Activated T-helper 1 cell treated with anti-CD3 and anti-CD28 coated beads, Interleukin-12 subunit alpha, Interleukin-12 subunit beta, Interleukin-2, Interleukin-4 antibody, amounts not matched to agents 30 ng/mL and 10 ng/mL and 1 ng/mL, durations not matched to agents 14 hours and 24 hours and 36 hours (primary cell): ENCODE results near the gene UBQLN1. TPM values are rescaled to one million over a fixed set of nuclear protein-coding genes. Genes with fewer than 3 reads are reported as not detected.
"Not testable (repeated sequence)": the region's sequence is repeated elsewhere in the genome, so short reads cannot be mapped to it uniquely, and the experiment has no call there.

Experiments used
- DNase-seq: peaks from one replicate; pipeline ENCODE4 v3.0.0; 2021; ENCODE audit warnings: low spot score
- H3K27ac Mint-ChIP-seq: one replicate; pipeline ENCODE4 v1.8.0; 2021; ENCODE audit warnings: mild to moderate bottlenecking, mixed read lengths
- H3K27me3 Mint-ChIP-seq: one replicate; pipeline ENCODE4 v1.8.0; 2022; ENCODE audit warnings: mild to moderate bottlenecking, moderate library complexity, mixed read lengths; ENCODE audit not compliant: insufficient read depth
- H3K36me3 Mint-ChIP-seq: one replicate; pipeline ENCODE4 v1.8.0; 2021; ENCODE audit warnings: low read depth, mixed read lengths
- H3K4me1 Mint-ChIP-seq: one replicate; pipeline ENCODE4 v1.8.0; 2021; ENCODE audit warnings: low read depth, mixed read lengths
- H3K4me3 Mint-ChIP-seq: one replicate; pipeline ENCODE4 v1.8.0; 2021; ENCODE audit warnings: mild to moderate bottlenecking, moderate library complexity, mixed read lengths
- H3K9me3 Mint-ChIP-seq: one replicate; pipeline ENCODE4 v1.8.0; 2021; ENCODE audit warnings: mixed read lengths
- intact Hi-C: fragments of 100-400 bp; cut with micrococcal nuclease; formaldehyde crosslinking; loops from one replicate; pipeline ENCODE4 v1.15.1; 2024
- total RNA-seq: library from RNA; stranded (reverse); gene quantifications from 2 replicates; pipeline ENCODE4 v1.2.3, GENCODE V29; 2022

The UBQLN1 gene
- total RNA-seq, 1 donor from 2014 or later = 142 TPM

- DNase-seq = peak; percentile 27
- H3K9me3 Mint-ChIP-seq = no peaks in the 10 kb centered on the region
- peaks cover 3% of the 10 kb centered on the region for H3K27me3 Mint-ChIP-seq
- peak overlapping the region; percentile 96 for H3K27ac Mint-ChIP-seq
- peaks cover 19% of the 10 kb centered on the region for H3K36me3 Mint-ChIP-seq
- H3K4me1 Mint-ChIP-seq = peaks cover 32% of the 10 kb centered on the region
- peak overlapping the region; percentile 87 for H3K4me3 Mint-ChIP-seq
- intact Hi-C loops = loop anchor here (1.0 to 10.0 kb wide), 4 partner anchors 85 to 1046 kb away; partner anchors contain the start of genes GKAP1 and IDNK
Measured at GRCh38 chr9:83708515-83709158, 879 bp upstream of the UBQLN1 start.

- intact Hi-C loops = loop anchor here (1.0 to 10.0 kb wide), 5 partner anchors 59 to 1047 kb away; partner anchors contain the start of genes HNRNPK, KIF27 and RMI1
- peak overlapping the region; percentile 96 for H3K27ac Mint-ChIP-seq
- no peaks in the 10 kb centered on the region for H3K9me3 Mint-ChIP-seq
- H3K4me3 Mint-ChIP-seq = peak overlapping the region; percentile 87
- peaks cover 40% of the 10 kb centered on the region for H3K4me1 Mint-ChIP-seq
- DNase-seq = no peak
- H3K27me3 Mint-ChIP-seq = no peaks in the 10 kb centered on the region
- H3K36me3 Mint-ChIP-seq = peaks cover 19% of the 10 kb centered on the region
Measured at GRCh38 chr9:83707518-83707767, 315 bp downstream of the UBQLN1 start.

- DNase-seq = peak; percentile 49
- Mint-ChIP-seq H3K27ac (peak overlapping the region; percentile 96), H3K4me3 (peak overlapping the region; percentile 87), H3K9me3 (no peaks in the 10 kb centered on the region), H3K36me3 (peaks cover 19% of the 10 kb centered on the region), H3K4me1 (peaks cover 41% of the 10 kb centered on the region), H3K27me3 (no peaks in the 10 kb centered on the region)
- intact Hi-C loops = loop anchor here (1.0 to 10.0 kb wide), 7 partner anchors 9 to 1048 kb away; partner anchors contain the start of genes HNRNPK, KIF27 and RMI1
Measured at GRCh38 chr9:83706676-83707517, 861 bp downstream of the UBQLN1 start.

- peak overlapping the region; percentile 87 for H3K4me3 Mint-ChIP-seq
- H3K27me3 Mint-ChIP-seq, H3K9me3 Mint-ChIP-seq, DNase-seq: not testable (repeated sequence)
- H3K27ac Mint-ChIP-seq = peak overlapping the region; percentile 85
- intact Hi-C loops = loop anchor here (5.0 to 10.0 kb wide), 2 partner anchors 592 to 1050 kb away; no protein-coding TSS in a partner anchor
- peaks cover 23% of the 10 kb centered on the region for H3K36me3 Mint-ChIP-seq
- peaks cover 55% of the 10 kb centered on the region for H3K4me1 Mint-ChIP-seq
Measured at GRCh38 chr9:83705219-83705651, 2.5 kb downstream of the UBQLN1 start.

GRCh38 chr9:83701769-83702168, 6.0 kb downstream of the UBQLN1 start:
- no peak overlapping the region for H3K4me3 Mint-ChIP-seq
- H3K9me3 Mint-ChIP-seq = no peaks in the 10 kb centered on the region
- H3K27ac Mint-ChIP-seq = no peak overlapping the region
- H3K36me3 Mint-ChIP-seq = peaks cover 25% of the 10 kb centered on the region
- peaks cover 64% of the 10 kb centered on the region for H3K4me1 Mint-ChIP-seq
- DNase-seq = no peak
- H3K27me3 Mint-ChIP-seq = no peaks in the 10 kb centered on the region
- intact Hi-C loops = loop anchor here (10.0 kb wide), 1 partner anchor 1053 kb away; no protein-coding TSS in a partner anchor

GRCh38 chr9:83701286-83701685, 6.5 kb downstream of the UBQLN1 start:
- no peak for DNase-seq
- Mint-ChIP-seq H3K4me1 (peaks cover 60% of the 10 kb centered on the region), H3K36me3 (peaks cover 20% of the 10 kb centered on the region), H3K27ac (no peak overlapping the region), H3K27me3 (no peaks in the 10 kb centered on the region), H3K4me3 (no peak overlapping the region), H3K9me3 (no peaks in the 10 kb centered on the region)
- intact Hi-C loops = loop anchor here (10.0 kb wide), 1 partner anchor 1054 kb away; no protein-coding TSS in a partner anchor

GRCh38 chr9:83699615-83700014, 8.1 kb downstream of the UBQLN1 start:
- Mint-ChIP-seq H3K4me3 (peak overlapping the region; percentile 22), H3K4me1 (peaks cover 55% of the 10 kb centered on the region), H3K9me3 (no peaks in the 10 kb centered on the region), H3K27me3 (no peaks in the 10 kb centered on the region), H3K36me3 (peaks cover 7% of the 10 kb centered on the region), H3K27ac (no peak overlapping the region)
- DNase-seq = no peak
- intact Hi-C loops = loop anchor here (10.0 kb wide), 1 partner anchor 1055 kb away; no protein-coding TSS in a partner anchor

GRCh38 chr9:83698976-83699585, 8.7 kb downstream of the UBQLN1 start:
- no peak overlapping the region for H3K27ac Mint-ChIP-seq
- peaks cover 60% of the 10 kb centered on the region for H3K4me1 Mint-ChIP-seq
- intact Hi-C loops = loop anchor here (1.0 kb wide), 1 partner anchor 7 kb away; no protein-coding TSS in a partner anchor
- DNase-seq = no peak
- no peaks in the 10 kb centered on the region for H3K27me3 Mint-ChIP-seq
- H3K9me3 Mint-ChIP-seq = no peaks in the 10 kb centered on the region
- H3K4me3 Mint-ChIP-seq = peak overlapping the region; percentile 22
- peaks cover 7% of the 10 kb centered on the region for H3K36me3 Mint-ChIP-seq

GRCh38 chr9:83691492-83691891, 16.3 kb downstream of the UBQLN1 start:
- no peak for DNase-seq
- intact Hi-C loops = no loop called here
- peaks cover 4% of the 10 kb centered on the region for H3K36me3 Mint-ChIP-seq
- H3K4me3 Mint-ChIP-seq = no peak overlapping the region
- H3K27ac Mint-ChIP-seq = no peak overlapping the region
- H3K27me3 Mint-ChIP-seq = no peaks in the 10 kb centered on the region
- H3K4me1 Mint-ChIP-seq = peaks cover 66% of the 10 kb centered on the region
- H3K9me3 Mint-ChIP-seq = no peaks in the 10 kb centered on the region

GRCh38 chr9:83688921-83689320, 18.8 kb downstream of the UBQLN1 start:
- no peak for DNase-seq
- H3K9me3 Mint-ChIP-seq = no peaks in the 10 kb centered on the region
- intact Hi-C loops = loop anchor here (1.0 kb wide), 1 partner anchor 17 kb away; no protein-coding TSS in a partner anchor
- peaks cover 55% of the 10 kb centered on the region for H3K4me1 Mint-ChIP-seq
- H3K27ac Mint-ChIP-seq = no peak overlapping the region
- H3K4me3 Mint-ChIP-seq = no peak overlapping the region
- H3K36me3 Mint-ChIP-seq = peaks cover 9% of the 10 kb centered on the region
- H3K27me3 Mint-ChIP-seq = no peaks in the 10 kb centered on the region

- H3K27ac Mint-ChIP-seq = no peak overlapping the region
- H3K36me3 Mint-ChIP-seq = peaks cover 39% of the 10 kb centered on the region
- H3K4me3 Mint-ChIP-seq = no peak overlapping the region
Measured at GRCh38 chr9:83681490-83681889, 26.3 kb downstream of the UBQLN1 start.

GRCh38 chr9:83680233-83680632, 27.5 kb downstream of the UBQLN1 start:
- Mint-ChIP-seq H3K27ac (no peak overlapping the region), H3K4me3 (no peak overlapping the region), H3K27me3 (no peaks in the 10 kb centered on the region), H3K36me3 (peaks cover 42% of the 10 kb centered on the region), H3K9me3 (no peaks in the 10 kb centered on the region), H3K4me1 (peaks cover 18% of the 10 kb centered on the region)
- intact Hi-C loops = no loop called here
- DNase-seq = no peak

More at GRCh38 chr9:83681490-83681889, 26.3 kb downstream of the UBQLN1 start:
- intact Hi-C loops = no loop called here
- DNase-seq = no peak
- H3K9me3 Mint-ChIP-seq = no peaks in the 10 kb centered on the region
- no peaks in the 10 kb centered on the region for H3K27me3 Mint-ChIP-seq
- H3K4me1 Mint-ChIP-seq = peaks cover 20% of the 10 kb centered on the region
